PC-3 (cell line): ENCODE data around the gene HAND1. TPM values are rescaled to one million over a fixed set of nuclear protein-coding genes. Genes with fewer than 3 reads are reported as not detected.

Experiments used
- ATAC-seq: fragments of 200-7000 bp; cut with Tn5 transposase; 2 replicates; pipeline ENCODE4 v1.9.1; 2020; ENCODE audit warnings: mild to moderate bottlenecking, moderate library complexity
- BruUV-seq: library from RNA; stranded (reverse); fragments of 400-500 nt; replicated peaks from 2 replicates; lab custom pipeline; 2021; lab: Mats Ljungman, UMichigan
- CTCF ChIA-PET: fragments of 300-600 bp; sonication (Branson Sonifier 250); formaldehyde crosslinking; loops from one replicate; lab custom pipeline; 2022; ENCODE audit warnings: antibody characterized with exemption; lab: Charles Lee
- POLR2A ChIA-PET: fragments of 300-600 bp; sonication (Branson Sonifier 250); formaldehyde crosslinking; loops from one replicate; lab custom pipeline; 2022; ENCODE audit warnings: antibody characterized with exemption; ENCODE audit not compliant: unreplicated experiment; lab: Charles Lee
- DNase-seq: peaks from one replicate; pipeline ENCODE4 v3.0.0-alpha.2; 2015
- H2AFZ ChIP-seq: fragments of 300-600 bp; sonication (generic); 2 replicates; pipeline ENCODE4 v1.6.0; 2016; ENCODE audit warnings: antibody characterized with exemption, low read length
- H3F3A ChIP-seq: fragments of 300-600 bp; sonication (generic); one replicate; pipeline ENCODE4 v1.6.0; 2017; ENCODE audit warnings: antibody characterized with exemption, low read length, control low read depth, mild to moderate bottlenecking; ENCODE audit not compliant: unreplicated experiment
- H3K27ac ChIP-seq: fragments of 300-600 bp; sonication (generic); 2 replicates; pipeline ENCODE4 v1.5.1; 2016; ENCODE audit warnings: mild to moderate bottlenecking, low read length
- H3K27me3 ChIP-seq: fragments of 300-600 bp; sonication (generic); 2 replicates; pipeline ENCODE4 v1.6.1; 2016; ENCODE audit warnings: low read length, mixed read lengths
- H3K36me3 ChIP-seq: fragments of 300-600 bp; sonication (generic); 2 replicates; pipeline ENCODE4 v1.6.1; 2016; ENCODE audit warnings: low read depth, mixed run types, low read length, mixed read lengths
- H3K4me1 ChIP-seq: fragments of 300-600 bp; sonication (generic); 2 replicates; pipeline ENCODE4 v1.5.1; 2016; ENCODE audit warnings: low read length; ENCODE audit not compliant: insufficient read depth
- H3K4me2 ChIP-seq: fragments of 300-600 bp; sonication (generic); 2 replicates; pipeline ENCODE4 v1.6.0; 2016; ENCODE audit warnings: low read length
- H3K4me3 ChIP-seq: fragments of 300-600 bp; sonication (generic); 2 replicates; pipeline ENCODE4 v1.5.1; 2016; ENCODE audit warnings: mild to moderate bottlenecking, low read length, mixed read lengths
- H3K79me2 ChIP-seq: fragments of 300-600 bp; sonication (generic); 2 replicates; pipeline ENCODE4 v1.6.1; 2017; ENCODE audit warnings: low read length, mixed read lengths
- H3K9ac ChIP-seq: fragments of 300-600 bp; sonication (generic); 2 replicates; pipeline ENCODE4 v1.6.0; 2016; ENCODE audit warnings: mild to moderate bottlenecking, low read length
- H3K9me2 ChIP-seq: fragments of 300-600 bp; sonication (generic); replicated peaks from 2 replicates; pipeline ENCODE4 v1.6.1; 2016; ENCODE audit warnings: mixed run types, low read length, mixed read lengths
- H3K9me3 ChIP-seq: fragments of 300-600 bp; sonication (generic); 2 replicates; pipeline ENCODE4 v1.6.1; 2016; ENCODE audit warnings: low read length, mixed read lengths
- H4K20me1 ChIP-seq: fragments of 300-600 bp; sonication (generic); 2 replicates; pipeline ENCODE4 v1.6.1; 2016; ENCODE audit warnings: low read length, mixed read lengths
- CTCF ChIP-seq: fragments of 300-600 bp; sonication (generic); conservative IDR thresholded peaks from 2 replicates; pipeline ENCODE4 v1.5.1; 2017; ENCODE audit warnings: antibody characterized with exemption, low read depth, mild to moderate bottlenecking, low read length
- EZH2 ChIP-seq: fragments of 300-600 bp; sonication (generic); IDR thresholded peaks from one replicate; pipeline ENCODE4 v1.6.1; 2017; ENCODE audit warnings: antibody characterized with exemption, mild to moderate bottlenecking, low read length; ENCODE audit not compliant: unreplicated experiment
- EZH2phosphoT487 ChIP-seq: fragments of 300-600 bp; sonication (generic); IDR thresholded peaks from 2 replicates; pipeline ENCODE4 v1.6.1; 2018; ENCODE audit warnings: mild to moderate bottlenecking, antibody characterized with exemption, low read length, borderline replicate concordance
- intact Hi-C: fragments of 100-400 bp; cut with micrococcal nuclease; formaldehyde crosslinking; loops from 2 replicates; pipeline ENCODE4 v1.9.0; 2023
- total RNA-seq: library from RNA; depleted of rRNA; stranded (reverse); fragments of >200 nt; gene quantifications from 2 replicates; pipeline ENCODE4 v1.2.3, GENCODE V29; 2014

HAND1 gene
- total RNA-seq, 1 experiment from 2014 or later = not detected

GRCh38 chr5:154460172-154460571, 17.9 kb downstream of the HAND1 start:
- DNase-seq = no peak
- Histone ChIP-seq H3K27me3 (no peaks in the 10 kb centered on the region), H3K4me2 (no peak overlapping the region), H3K27ac (no peak overlapping the region), H3K36me3 (peaks cover 4% of the 10 kb centered on the region; the same call in 1 of the 2 replicates), H4K20me1 (no peaks in the 10 kb centered on the region), H3K9me3 (no peaks in the 10 kb centered on the region), H2AFZ (no peak overlapping the region), H3K79me2 (no peaks in the 10 kb centered on the region), H3K9ac (no peak overlapping the region), H3K4me1 (no peaks in the 10 kb centered on the region), H3K9me2 (no peaks in the 10 kb centered on the region), H3F3A (no peaks in the 10 kb centered on the region), H3K4me3 (no peak overlapping the region)
- ChIA-PET POLR2A (no interaction called here), CTCF (interaction anchor here (0.5 kb wide), 1 partner anchor 486 kb away, joined by 5 read pairs; no protein-coding TSS in a partner anchor)
- no TSS peak for BruUV-seq
- TF ChIP-seq EZH2 (no peak), CTCF (no peak), EZH2phosphoT487 (no peak)
- intact Hi-C loops = loop anchor here (2.0 kb wide), 1 partner anchor 387 kb away; no protein-coding TSS in a partner anchor
- no peak for ATAC-seq

- CTCF ChIA-PET = no interaction called here
- no peak for DNase-seq
These were observed 19.0 kb downstream of the HAND1 start for GRCh38 chr5:154459015-154459414.

More at GRCh38 chr5:154459015-154459414, 19.0 kb downstream of the HAND1 start:
- H3K9me2 ChIP-seq = no peaks in the 10 kb centered on the region
- H3K4me2 ChIP-seq = no peak overlapping the region
- H3K27ac ChIP-seq = no peak overlapping the region
- TF ChIP-seq CTCF (no peak), EZH2phosphoT487 (no peak), EZH2 (no peak)
- no peaks in the 10 kb centered on the region for H3K79me2 ChIP-seq
- H3K27me3 ChIP-seq = no peaks in the 10 kb centered on the region
- H3K36me3 ChIP-seq = peaks cover 8% of the 10 kb centered on the region; the same call in 1 of the 2 replicates
- no peak overlapping the region for H3K4me3 ChIP-seq
- no peak for ATAC-seq
- no peaks in the 10 kb centered on the region for H3K9me3 ChIP-seq
- no TSS peak for BruUV-seq
- no peaks in the 10 kb centered on the region for H4K20me1 ChIP-seq
- no peak overlapping the region for H3K9ac ChIP-seq
- no peak overlapping the region for H2AFZ ChIP-seq
- intact Hi-C loops = no loop called here
- POLR2A ChIA-PET = no interaction called here
- H3K4me1 ChIP-seq = no peaks in the 10 kb centered on the region
- H3F3A ChIP-seq = no peaks in the 10 kb centered on the region
